ENCODE results near the gene SCP2.

- no peak for TF ChIP-seq IRF1 (CRISPR knock-in tag; IDR thresholded peaks at IDR 0.05)
- TF ChIP-seq CTCF (IDR thresholded peaks at IDR 0.05) = no peak
- no peak for TF ChIP-seq SP1 (CRISPR knock-in tag; conservative IDR thresholded peaks at IDR 0.05)
- TF ChIP-seq E2F4 (CRISPR knock-in tag; IDR thresholded peaks at IDR 0.05; ENCODE audit: borderline replicate concordance, low read depth) = no peak
- TF ChIP-seq MAX (CRISPR knock-in tag; IDR thresholded peaks at IDR 0.05) = no peak
- no peak for TF ChIP-seq FOXP4 (CRISPR knock-in tag; IDR thresholded peaks at IDR 0.05)
- no peak for TF ChIP-seq STAT6 (CRISPR knock-in tag; conservative IDR thresholded peaks at IDR 0.05; ENCODE audit: low read depth)
- TF ChIP-seq CREB1 (CRISPR knock-in tag; IDR thresholded peaks at IDR 0.05) = no peak
- TF ChIP-seq ZNF671 (CRISPR knock-in tag; IDR thresholded peaks at IDR 0.05) = no peak
- no peak for TF ChIP-seq KAT7 (CRISPR knock-in tag; IDR thresholded peaks at IDR 0.05; ENCODE audit: borderline replicate concordance)
- no peak for TF ChIP-seq OVOL2 (CRISPR knock-in tag; IDR thresholded peaks at IDR 0.05; ENCODE audit: borderline replicate concordance)
- no peak for TF ChIP-seq RELA (CRISPR knock-in tag; IDR thresholded peaks at IDR 0.05; ENCODE audit: borderline replicate concordance)
- no peak for TF ChIP-seq ZNF263 (CRISPR knock-in tag; IDR thresholded peaks at IDR 0.05; ENCODE audit: low read depth)
- no peak for TF ChIP-seq ESRRA (CRISPR knock-in tag; IDR thresholded peaks at IDR 0.05; ENCODE audit: borderline replicate concordance)
Observed at GRCh38 chr1:53001128-53001527, 74.1 kb downstream of the SCP2 start.
